ENCODE results near the gene STMN3.

STMN3 gene

DNA sequence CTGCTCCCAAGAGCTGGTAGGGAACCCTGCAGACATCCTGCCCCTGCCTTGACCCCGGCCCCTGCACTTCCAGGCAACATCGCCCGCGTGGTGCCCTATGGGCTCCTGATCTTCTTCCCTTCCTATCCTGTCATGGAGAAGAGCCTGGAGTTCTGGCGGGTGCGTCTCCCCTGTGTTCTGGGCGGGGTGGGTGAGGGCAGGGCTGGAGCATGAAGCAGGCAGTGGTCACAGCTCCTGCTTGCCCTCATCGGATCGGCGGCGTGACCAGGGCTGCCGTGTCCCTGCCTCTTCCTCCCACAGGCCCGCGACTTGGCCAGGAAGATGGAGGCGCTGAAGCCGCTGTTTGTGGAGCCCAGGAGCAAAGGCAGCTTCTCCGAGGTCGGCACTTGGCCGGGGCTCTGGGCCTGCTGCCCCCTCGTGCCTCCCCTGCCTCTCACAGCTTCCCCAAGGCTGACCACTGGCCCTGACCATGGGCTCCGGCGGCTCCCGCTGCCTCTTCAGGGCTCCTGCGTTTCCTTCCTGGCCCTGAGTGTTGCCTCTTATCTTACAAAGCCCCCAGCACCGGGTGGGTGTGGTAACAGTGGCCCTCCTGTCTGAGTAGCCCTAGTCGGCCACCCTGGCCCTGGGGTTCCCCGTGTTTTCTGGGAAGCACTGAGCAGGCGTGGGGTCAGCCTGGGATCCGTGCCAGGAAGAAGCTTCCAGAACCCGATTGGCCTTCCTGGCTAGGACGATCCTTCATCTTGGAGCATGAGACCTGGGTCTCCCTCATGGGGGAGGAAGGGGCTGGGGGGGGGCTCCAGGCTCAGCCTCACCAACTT, 35.2 kb upstream of the STMN3 start:
- DNase-seq (ENCODE audit: extremely low spot score), result no peak
- ChIA-PET CTCF (no interaction called here), POLR2A (no interaction called here)
- no peak for TF ChIP-seq CTCF (IDR thresholded peaks at IDR 0.05; ENCODE audit: control extremely low read depth, extremely low read depth, low read depth, missing control alignments)

DNA sequence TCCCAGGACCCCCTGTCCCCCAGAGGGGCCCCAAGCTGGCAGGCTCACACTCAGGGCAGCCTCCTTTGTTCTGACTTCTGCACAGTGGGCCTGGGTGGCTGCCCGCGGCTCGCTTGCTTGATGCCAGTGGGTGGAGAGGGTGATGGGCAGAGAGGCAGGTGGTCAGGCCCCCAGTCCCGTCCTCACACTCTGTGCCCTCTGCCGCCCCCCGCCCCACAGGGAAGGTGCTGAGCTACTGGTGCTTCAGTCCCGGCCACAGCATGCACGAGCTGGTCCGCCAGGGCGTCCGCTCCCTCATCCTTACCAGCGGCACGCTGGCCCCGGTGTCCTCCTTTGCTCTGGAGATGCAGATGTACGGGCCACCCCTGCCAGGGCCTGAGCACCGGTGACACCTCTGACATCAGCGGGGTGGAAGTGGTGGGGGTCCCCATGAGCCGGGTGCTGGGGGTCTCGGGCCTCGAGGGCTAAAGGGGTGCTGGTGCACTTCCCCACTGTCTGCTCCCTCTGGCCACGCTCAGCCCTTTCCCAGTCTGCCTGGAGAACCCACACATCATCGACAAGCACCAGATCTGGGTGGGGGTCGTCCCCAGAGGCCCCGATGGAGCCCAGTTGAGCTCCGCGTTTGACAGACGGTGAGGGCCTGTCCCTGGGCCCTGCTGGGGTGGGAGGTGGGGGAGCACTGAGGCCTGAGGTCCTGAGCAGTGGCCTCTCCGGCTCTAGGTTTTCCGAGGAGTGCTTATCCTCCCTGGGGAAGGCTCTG, 34.4 kb upstream of the STMN3 start:
- no peak for DNase-seq (ENCODE audit: extremely low spot score)
- no peak for TF ChIP-seq CTCF (IDR thresholded peaks at IDR 0.05; ENCODE audit: control extremely low read depth, extremely low read depth, low read depth, missing control alignments)
- POLR2A ChIA-PET, result no interaction called here
- CTCF ChIA-PET, result interaction anchor here (1.0 kb wide), 2 partner anchors 30 to 176 kb away, joined by 3 read pairs; partner anchors contain the start of gene RTEL1

- POLR2A ChIA-PET, result interaction anchor here (0.6 kb wide), 1 partner anchor 176 kb away, joined by 3 read pairs; no protein-coding TSS in a partner anchor
- no peak for TF ChIP-seq CTCF (IDR thresholded peaks at IDR 0.05; ENCODE audit: control extremely low read depth, extremely low read depth, low read depth, missing control alignments)
- CTCF ChIA-PET, result interaction anchor here (1.0 kb wide), 2 partner anchors 29 to 177 kb away, joined by 3 read pairs; partner anchors contain the start of gene RTEL1
- no peak for DNase-seq (ENCODE audit: extremely low spot score)
Observed at GRCh38 chr20:63686492-63687321, 33.5 kb upstream of the STMN3 start.

GRCh38 chr20:63686094-63686491, 32.9 kb upstream of the STMN3 start:
- POLR2A ChIA-PET, result interaction anchor here (0.6 kb wide), 1 partner anchor 177 kb away, joined by 3 read pairs; no protein-coding TSS in a partner anchor
- DNase-seq (ENCODE audit: extremely low spot score), result no peak
- TF ChIP-seq CTCF (IDR thresholded peaks at IDR 0.05; ENCODE audit: control extremely low read depth, extremely low read depth, low read depth, missing control alignments), result no peak
- CTCF ChIA-PET, result interaction anchor here (1.0 kb wide), 1 partner anchor 178 kb away, joined by 3 read pairs; no protein-coding TSS in a partner anchor

DNA sequence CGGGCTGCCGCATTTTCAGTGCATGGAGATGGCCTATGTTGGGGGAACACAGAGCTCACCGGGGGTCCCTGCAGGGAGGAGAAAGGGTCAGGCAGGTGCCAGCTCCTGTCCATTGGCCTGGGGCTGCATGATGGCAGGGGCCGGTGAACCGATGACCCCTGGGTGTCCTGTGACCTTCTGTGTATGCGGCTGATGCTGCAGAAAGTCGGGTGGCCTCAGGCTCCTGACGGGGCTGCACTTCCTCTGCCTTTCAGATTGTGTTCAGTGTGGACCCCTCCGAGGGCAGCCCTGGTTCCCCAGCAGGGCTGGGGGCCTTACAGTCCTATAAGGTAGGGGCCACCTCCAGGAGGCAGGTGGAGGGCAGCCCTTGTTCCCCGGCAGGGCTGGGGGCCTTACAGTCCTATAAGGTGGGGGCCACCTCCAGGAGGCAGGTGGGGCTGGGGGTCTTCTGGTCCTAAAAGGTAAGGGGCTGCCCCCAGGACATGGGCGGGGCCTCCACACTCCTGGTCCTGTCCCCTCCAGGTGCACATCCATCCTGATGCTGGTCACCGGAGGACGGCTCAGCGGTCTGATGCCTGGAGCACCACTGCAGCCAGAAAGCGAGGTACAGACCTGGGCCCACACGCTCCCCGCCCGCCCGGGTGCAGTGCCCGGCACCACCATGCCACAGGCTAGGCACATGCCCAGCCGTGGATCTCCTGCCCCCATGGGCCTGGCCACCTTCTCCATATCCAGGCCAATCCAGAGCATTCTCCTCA, 32.2 kb upstream of the STMN3 start:
- CTCF ChIA-PET, result no interaction called here
- DNase-seq (ENCODE audit: extremely low spot score), result no peak
- no peak for TF ChIP-seq CTCF (IDR thresholded peaks at IDR 0.05; ENCODE audit: control extremely low read depth, extremely low read depth, low read depth, missing control alignments)
- POLR2A ChIA-PET, result no interaction called here

Data from GM10248 (cell line).